ENCODE measurements around the gene CCDC57.
"Not testable (repeated sequence)": the region's sequence is repeated elsewhere in the genome, so short reads cannot be mapped to it uniquely, and the experiment has no call there.

Gene CCDC57

DNA sequence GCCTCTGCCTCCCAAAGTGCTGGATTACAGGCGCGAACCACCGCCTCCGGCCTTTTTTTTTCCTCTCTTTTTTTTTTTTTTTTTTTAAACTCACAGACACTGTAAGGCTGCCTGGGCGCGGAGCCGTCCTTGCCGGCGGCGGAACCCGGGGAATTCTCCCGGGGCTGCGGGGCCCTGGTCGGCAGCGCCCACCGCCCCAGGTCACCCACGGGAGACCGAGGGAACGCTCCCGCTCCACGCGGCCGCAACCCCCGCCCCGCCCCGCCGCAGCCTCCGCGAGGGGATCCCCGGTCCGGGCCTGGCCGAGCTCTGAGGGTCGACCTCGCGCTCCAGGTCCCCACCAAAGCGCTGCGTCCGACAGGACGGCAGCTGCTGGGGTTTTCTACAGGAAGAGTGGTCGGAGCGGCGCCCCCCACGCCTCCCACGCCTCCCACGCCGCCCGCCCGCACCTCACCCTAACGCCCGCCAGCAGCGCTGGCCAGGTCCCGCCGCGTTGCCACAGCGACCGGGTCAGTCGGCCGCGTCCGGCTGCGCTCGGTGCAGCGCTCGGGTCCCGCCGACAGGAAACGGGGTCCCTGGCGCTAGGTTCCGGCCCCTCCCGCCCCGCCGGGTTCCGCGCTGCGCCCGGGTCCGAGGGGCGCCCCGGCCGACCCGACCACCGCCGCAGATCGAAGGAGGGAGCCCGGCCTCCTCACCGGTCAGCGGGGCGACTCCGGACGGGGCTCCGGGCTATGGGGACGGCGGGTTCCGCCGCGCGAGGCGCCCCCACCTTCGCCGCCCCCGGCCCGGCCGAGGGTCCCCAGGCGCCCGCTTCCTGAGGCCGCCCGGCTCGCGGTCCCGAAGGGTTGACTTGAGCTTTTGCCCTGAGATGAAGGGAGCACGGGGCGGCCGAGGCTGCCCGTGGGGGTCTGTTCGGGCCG is at the start of gene CCDC57:
CCDC57 (minus strand) TSS at position 512 of the 920 bp plus-strand sequence. CDS start 10,898 bp downstream, outside the sequence.
- DNase-seq = peak; percentile 56

- no peak for DNase-seq
These were observed 49.7 kb upstream of the CCDC57 start for GRCh38 chr17:82262344-82262743.

DNA sequence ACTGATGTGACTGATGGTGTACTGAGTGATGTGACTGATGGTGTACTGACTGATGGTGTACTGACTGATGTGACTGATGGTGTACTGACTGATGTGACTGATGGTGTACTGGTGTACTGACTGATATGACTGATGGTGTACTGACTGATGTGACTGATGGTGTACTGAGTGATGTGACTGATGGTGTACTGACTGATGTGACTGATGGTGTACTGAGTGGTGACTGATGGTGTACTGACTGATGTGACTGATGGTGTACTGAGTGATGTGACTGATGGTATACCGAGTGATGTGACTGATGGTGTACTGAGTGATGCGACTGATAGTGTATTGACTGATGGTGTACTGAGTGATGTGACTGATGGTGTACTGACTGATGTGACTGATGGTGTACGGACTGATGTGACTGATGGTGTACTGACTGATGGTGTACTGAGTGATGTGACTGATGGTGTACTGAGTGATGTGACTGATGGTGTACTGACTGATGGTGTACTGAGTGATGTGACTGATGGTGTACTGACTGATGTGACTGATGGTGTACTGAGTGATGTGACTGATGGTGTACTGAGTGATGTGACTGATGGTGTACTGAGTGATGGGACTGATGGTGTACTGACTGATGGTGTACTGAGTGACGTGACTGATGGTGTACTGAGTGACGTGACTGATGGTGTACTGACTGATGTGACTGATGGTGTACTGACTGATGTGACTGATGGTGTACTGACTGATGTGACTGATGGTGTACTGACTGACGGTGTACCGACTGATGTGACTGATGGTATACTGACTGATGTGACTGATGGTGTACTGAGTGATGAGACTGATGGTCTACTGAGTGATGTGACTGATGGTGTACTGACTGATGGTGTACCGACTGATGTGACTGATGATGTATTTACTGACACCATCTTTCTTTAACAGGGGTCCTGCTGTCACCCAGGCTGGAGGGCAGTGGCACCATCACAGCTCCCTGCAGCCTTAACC is 47.6 kb upstream of the CCDC57 start:
- DNase-seq = not testable (repeated sequence)

DNA sequence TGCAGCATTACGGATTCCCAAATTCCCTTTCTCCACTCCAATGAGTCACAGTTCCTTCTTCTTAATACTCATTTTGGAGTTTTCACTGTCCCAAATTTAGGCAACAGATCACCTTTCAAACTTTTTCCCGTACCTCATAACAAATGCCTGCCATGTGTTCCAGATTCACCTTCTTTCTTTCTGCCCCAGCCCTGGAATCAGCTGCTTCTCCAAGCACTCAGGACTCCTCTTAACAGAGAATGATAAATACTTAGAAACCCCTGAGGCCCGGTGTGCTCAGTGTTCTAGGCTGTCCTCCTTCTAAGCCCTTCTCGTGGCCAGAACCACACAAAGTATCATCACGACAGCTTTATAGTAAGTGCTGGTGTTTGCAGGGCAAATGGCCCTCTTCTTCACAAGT is 45.9 kb upstream of the CCDC57 start:
- no peak for DNase-seq

- no peak for DNase-seq
These were observed 44.8 kb upstream of the CCDC57 start for GRCh38 chr17:82257473-82257872.

DNA sequence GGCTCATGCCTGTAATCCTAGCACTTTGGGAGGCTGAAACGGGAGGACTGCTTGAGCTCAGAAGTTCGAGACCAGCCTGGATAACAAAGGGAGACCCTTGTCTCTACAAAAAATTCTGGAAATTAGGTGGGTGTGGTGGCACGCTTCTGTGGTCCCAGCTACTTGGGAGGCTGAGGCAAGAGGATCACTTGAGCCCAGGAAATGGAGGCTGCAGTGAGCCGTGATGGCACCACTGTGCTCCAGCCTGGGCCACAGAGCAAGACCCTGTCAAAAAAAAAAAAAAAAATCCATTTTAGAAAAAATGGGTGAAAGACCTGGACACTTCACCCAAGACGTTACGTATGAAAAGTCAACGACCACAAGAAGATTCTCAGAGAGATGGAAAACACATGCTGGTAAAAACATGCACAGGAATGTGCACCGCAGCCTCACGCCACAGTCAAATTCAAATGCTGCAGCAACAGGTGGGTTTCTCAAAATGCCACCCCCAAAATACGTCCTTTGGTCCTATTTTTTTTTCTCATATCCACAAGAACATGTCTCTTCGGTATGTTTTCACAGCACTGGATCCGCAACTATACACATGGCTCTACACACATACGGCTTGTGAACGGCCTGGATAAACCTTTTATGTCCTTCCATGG is 43.7 kb upstream of the CCDC57 start:
- DNase-seq = no peak

DNA sequence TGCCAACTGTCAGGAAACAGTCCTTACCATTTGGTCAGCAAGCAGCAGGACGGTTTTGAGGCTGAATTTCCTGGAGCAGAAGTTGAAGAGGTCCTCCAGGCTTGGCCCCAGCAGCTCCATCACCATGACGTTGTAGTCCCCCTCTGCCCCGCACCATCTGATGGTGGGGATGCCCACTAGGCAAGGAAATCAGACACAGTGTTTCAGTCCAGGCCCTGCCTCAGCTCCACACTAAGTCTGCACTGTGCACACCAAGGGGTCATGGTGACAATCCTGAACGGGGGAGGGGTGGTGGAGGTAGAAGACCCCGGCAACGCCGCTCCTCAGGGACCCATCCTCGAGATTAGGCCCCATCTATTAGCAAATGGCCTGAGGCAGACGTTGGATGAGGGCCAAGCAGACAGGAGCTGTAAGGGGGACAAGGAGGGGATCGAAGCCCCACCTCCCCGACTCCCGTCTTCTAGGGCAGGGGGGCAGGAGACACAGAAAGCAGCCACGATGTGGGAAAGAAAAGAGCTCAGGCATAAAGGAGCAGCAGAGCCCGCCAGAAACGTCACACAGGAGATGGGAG is 42.8 kb upstream of the CCDC57 start:
- no peak for DNase-seq

- not testable (repeated sequence) for DNase-seq
These were observed 42.1 kb upstream of the CCDC57 start for GRCh38 chr17:82254746-82255145.

DNA sequence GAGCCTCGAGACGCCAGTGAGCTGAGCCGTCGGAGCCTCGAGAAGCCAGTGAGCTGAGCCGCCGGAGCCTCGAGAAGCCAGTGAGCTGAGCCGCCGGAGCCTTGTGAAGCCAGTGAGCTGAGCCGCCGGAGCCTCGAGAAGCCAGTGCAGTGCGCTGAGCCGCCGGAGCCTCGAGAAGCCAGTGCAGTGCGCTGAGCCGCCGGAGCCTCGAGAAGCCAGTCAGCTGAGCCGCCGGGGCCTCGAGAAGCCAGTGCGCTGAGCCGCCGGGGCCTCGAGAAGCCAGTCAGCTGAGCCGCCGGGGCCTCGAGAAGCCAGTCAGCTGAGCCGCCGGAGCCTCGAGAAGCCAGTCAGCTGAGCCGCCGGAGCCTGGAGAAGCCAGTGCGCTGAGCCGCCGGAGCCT is 41.5 kb upstream of the CCDC57 start:
- not testable (repeated sequence) for DNase-seq

- no peak for DNase-seq
These were observed 40.5 kb upstream of the CCDC57 start for GRCh38 chr17:82253179-82253544.

- DNase-seq = no peak
These were observed 40.0 kb upstream of the CCDC57 start for GRCh38 chr17:82252511-82253178.

DNA sequence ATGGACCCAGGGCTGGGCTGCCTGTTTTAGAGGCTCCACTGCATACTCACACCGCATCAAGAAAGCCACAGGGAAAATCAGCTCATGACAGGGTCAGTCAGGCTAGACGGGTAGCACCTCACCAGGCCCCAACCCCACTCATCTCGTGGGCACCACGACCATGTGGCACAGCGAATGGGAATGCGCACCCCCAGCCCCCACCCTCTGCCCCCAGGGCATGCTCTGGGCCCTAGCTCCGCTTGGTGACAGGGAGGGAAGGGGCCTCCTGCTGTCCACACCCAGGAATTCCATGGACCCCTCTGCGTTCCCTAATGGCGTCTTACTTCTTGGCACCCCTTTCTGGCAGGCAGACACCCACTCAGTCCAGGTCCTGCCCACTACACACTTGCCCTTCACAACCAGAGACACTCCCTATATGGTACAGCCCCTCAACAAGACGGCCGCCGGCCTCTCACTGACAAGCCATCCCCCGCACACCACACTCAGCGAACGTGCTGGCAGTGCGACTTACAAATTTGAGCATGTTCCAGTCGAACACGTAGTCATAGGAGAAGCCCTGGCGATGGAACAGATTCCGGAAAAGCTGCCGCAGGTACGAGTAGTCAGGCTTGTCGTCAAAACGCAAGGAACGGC is 38.3 kb upstream of the CCDC57 start:
- no peak for DNase-seq

GRCh38 chr17:82249896-82250581 is 37.4 kb upstream of the CCDC57 start:
- DNase-seq = no peak

DNA sequence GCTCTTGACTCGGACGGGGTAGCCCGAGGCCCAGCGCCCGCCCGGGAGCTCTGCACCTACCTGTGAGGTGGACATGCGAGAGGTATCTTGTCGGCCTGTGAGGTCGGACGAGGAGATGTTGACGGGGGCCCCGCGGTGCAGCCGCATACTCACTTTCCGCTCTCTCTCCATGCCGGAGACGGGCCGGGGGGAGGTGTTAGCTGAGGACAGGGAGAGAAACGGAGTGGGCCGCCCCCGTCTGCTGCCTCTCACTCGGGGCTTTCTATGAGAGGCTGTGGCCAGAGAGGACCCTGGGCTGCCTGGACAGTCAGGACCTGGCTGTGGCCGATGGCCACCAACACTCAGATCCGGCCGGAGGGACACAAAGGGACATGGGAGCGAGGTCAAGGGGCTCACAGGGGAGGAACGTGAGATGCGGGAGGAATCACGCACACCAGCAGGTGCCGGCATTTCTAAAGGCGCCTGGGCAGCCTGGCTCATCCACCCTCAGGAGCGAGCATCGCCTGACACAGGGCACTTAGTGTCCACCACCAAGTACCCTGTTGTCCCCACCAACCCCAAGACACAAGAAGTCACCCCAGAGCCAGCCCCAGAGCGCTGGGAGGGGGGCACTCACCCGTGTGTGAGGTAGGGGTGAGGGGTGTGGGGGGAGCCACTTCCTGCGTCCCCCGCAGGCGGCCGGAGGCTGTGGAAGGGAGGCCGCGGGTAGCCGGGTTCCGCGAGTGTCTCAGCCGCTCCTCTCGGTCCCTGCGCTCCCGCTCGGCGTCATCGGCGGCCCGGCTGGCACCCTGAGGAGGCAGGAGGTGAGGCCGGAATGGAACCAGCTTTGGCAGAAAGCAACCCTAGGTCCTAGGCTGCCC is 36.4 kb upstream of the CCDC57 start:
- no peak for DNase-seq

- DNase-seq = no peak
These were observed 35.4 kb upstream of the CCDC57 start for GRCh38 chr17:82247856-82248671.

DNA sequence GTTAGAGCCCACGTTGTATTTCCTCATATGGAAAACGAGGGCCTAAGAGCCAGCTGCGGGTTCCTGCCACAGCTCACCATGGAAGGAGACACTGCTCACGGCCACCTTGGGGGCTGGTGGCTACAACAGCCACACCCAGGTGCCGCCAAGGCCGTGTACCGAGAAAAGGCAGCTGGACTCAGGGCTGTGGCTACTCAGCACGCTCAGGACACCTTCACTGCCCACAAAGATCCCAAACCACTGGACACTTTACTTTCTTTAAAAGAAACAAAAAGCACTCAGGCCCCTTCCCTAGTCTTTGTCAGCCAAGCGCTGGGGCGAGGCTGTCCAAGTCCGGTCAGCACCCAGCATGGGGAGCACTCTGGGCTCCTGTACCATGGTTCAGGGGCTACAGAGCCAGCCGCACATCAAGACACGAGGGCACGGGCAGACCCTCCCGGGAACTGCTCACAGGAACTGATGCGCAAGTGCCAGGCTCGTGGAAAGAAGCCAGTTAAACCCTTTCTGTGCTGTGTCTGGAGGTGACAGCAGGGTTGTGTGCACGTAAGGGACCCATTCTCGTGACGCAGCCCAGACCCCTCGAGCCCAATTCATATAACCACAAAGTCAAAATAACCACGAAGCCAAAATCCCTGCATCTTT is 34.7 kb upstream of the CCDC57 start:
- DNase-seq = no peak

DNA sequence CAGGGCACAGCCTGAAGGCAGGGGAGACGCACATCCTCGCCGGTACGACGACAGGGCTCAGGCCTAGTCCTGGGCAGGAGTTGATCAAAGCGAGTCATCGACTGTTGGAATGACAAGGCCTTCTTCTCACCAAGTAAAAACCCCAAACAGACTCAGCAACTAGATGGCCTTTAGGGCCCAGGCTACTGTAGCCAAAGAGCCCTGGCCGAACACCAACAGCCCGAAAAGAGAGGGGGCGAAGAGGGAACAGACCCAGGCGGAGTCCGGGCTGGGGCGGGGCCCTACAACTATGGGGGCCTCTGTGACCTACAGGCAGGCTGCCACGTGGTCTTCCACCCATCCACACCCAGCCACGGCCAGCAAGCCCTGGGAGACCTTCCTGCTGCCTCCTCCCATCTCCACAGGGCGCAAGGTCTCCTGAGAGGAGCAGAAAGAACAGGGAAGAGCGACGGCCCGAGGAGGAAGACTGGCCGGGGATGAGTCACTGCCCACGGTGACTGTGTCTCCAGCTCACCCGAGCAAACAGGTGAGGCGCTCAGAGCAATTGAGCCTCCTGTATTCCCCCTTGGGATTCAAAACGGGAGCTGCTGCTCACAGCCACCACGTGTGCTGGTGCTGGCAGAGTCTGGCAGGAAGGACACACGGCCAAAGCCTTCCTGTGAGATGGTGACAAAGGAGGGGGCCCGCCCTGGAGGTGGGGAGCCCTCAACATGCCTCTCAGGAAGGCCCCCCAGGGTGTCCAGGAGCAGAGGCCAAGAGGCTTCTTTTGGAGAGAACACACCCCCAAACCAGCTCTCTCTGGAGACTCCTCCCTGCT is 33.9 kb upstream of the CCDC57 start:
- DNase-seq = peak; percentile 30

GRCh38 chr17:82246040-82246364 is 33.4 kb upstream of the CCDC57 start:
- DNase-seq = no peak
